ENCODE measurements around the gene RFLNA. TPM values are rescaled to one million over a fixed set of nuclear protein-coding genes. Genes with fewer than 3 reads are reported as not detected.

The RFLNA gene
- total and polyA plus RNA-seq, 2 donors (not counting 1 experiment from before 2014, with no cell fraction given): not detected

DNA sequence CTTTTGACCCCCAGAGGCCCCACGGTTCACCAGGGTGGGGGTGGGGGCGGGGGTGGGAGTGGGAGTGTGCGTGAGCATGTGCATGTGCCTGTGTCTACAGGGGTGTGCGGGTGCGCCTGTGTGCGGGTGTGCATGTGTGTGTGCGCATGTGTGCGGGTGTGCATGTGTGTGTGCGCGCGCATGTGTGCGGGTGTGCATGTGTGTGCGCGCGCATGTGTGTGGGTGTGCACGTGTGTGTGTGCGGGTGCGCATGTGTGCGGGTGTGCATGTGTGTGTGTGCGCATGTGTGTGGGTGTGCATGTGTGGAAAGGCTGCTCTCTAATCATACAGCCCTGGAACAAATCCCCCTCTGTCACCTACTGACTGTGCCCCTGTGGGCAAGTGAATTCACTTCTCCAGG is 38.8 kb downstream of the RFLNA start:
- H3K4me3 Mint-ChIP-seq: no peak overlapping the region
- H3K27me3 ChIP-seq (replicated peaks in 1 of 4; ENCODE audit: control extremely low read depth in 1 of 4, control insufficient read depth in 3 of 4, insufficient read depth in 4 of 4, low read length in 3 of 4): no peaks in the 10 kb centered on the region
- no peaks in the 10 kb centered on the region for H3K9me3 Mint-ChIP-seq (ENCODE audit: insufficient read depth)
- no peak for ATAC-seq (ENCODE audit: low read depth)
- no peaks in the 10 kb centered on the region for H3K9me3 ChIP-seq (ENCODE audit: control extremely low read depth in 1 of 3, control insufficient read depth in 2 of 3, insufficient read depth in 1 of 3, low read length in 2 of 3)
- no peak overlapping the region for H2AFZ ChIP-seq (ENCODE audit: insufficient read depth, low read depth, low read length, poor library complexity, severe bottlenecking)
- H3K4me3 ChIP-seq (ENCODE audit: control extremely low read depth in 1 of 5, extremely low read depth in 1 of 5, insufficient read depth in 1 of 5, low read depth in 2 of 5, low read length in 4 of 5): no peak overlapping the region
- no peaks in the 10 kb centered on the region for H4K20me1 ChIP-seq (ENCODE audit: control insufficient read depth, insufficient read depth, low read length, poor library complexity, severe bottlenecking)
- no peak overlapping the region for H3K4me2 ChIP-seq (replicated peaks; ENCODE audit: low read depth, low read length, poor library complexity, severe bottlenecking)
- H3K27ac ChIP-seq (ENCODE audit: low read length in 2 of 2): no peak overlapping the region
- no peak for DNase-seq
- H3K4me1 ChIP-seq (ENCODE audit: control insufficient read depth in 2 of 2, insufficient read depth in 2 of 2, low read length in 2 of 2): no peaks in the 10 kb centered on the region
- CTCF ChIA-PET: no interaction called here
- no peak for TF ChIP-seq EZH2 (IDR thresholded peaks at IDR 0.05; ENCODE audit: borderline replicate concordance, insufficient read depth, low read depth, low read length, poor library complexity, severe bottlenecking)
- TF ChIP-seq, protein P1, sequence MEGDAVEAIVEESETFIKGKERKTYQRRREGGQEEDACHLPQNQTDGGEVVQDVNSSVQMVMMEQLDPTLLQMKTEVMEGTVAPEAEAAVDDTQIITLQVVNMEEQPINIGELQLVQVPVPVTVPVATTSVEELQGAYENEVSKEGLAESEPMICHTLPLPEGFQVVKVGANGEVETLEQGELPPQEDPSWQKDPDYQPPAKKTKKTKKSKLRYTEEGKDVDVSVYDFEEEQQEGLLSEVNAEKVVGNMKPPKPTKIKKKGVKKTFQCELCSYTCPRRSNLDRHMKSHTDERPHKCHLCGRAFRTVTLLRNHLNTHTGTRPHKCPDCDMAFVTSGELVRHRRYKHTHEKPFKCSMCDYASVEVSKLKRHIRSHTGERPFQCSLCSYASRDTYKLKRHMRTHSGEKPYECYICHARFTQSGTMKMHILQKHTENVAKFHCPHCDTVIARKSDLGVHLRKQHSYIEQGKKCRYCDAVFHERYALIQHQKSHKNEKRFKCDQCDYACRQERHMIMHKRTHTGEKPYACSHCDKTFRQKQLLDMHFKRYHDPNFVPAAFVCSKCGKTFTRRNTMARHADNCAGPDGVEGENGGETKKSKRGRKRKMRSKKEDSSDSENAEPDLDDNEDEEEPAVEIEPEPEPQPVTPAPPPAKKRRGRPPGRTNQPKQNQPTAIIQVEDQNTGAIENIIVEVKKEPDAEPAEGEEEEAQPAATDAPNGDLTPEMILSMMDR (IDR thresholded peaks at IDR 0.05): no peak
- intact Hi-C loops (cut with micrococcal nuclease): no loop called here
- POLR2A ChIA-PET: no interaction called here
- no peak overlapping the region for H3K9ac ChIP-seq (ENCODE audit: low read length)
- no peaks in the 10 kb centered on the region for H3K4me1 Mint-ChIP-seq
- peaks cover 1 to 53% of the 10 kb centered on the region in 2 experiments for H3K36me3 ChIP-seq (replicated peaks in 1 of 2; ENCODE audit: control extremely low read depth in 1 of 2, control insufficient read depth in 1 of 2, extremely low read depth in 1 of 2, insufficient read depth in 2 of 2, low read length in 1 of 2)
- H3K27ac Mint-ChIP-seq: no peak overlapping the region
- H3K27me3 Mint-ChIP-seq: no peaks in the 10 kb centered on the region
- no peaks in the 10 kb centered on the region for H3K79me2 ChIP-seq (ENCODE audit: control insufficient read depth, insufficient read depth, low read length)
- WGBS (ENCODE audit: insufficient coverage): 81% methylated on average over 9 of the region's 20 CpGs

DNA sequence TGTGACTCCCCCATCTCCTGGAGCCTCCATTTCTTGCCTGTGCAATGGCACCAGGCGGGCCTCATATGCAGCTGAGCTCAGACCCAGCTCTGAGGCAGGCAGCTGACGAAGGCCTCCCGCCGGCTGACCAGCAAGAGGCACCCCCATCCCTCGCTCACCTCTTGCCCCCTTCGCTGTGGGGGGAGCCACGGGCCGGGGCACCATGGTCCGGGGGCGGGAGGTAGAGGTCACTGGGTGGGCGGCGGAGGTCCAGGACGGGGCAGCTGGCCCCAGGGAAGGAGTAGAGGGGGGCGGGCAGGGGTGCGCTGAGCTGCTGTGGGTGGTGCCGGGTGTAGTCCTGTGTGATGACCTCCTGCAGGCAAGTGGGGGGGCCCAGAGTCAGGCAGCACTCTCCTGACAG is 39.4 kb downstream of the RFLNA start:
- intact Hi-C loops (cut with micrococcal nuclease): no loop called here
- ATAC-seq (ENCODE audit: low read depth): no peak

More for the DNA sequence above, 39.4 kb downstream of the RFLNA start:
- no peak for DNase-seq
- no peaks in the 10 kb centered on the region for H4K20me1 ChIP-seq (ENCODE audit: control insufficient read depth, insufficient read depth, low read length, poor library complexity, severe bottlenecking)
- H3K4me3 Mint-ChIP-seq: no peak overlapping the region
- H3K9ac ChIP-seq (ENCODE audit: low read length): no peak overlapping the region
- no peaks in the 10 kb centered on the region for H3K9me3 ChIP-seq (ENCODE audit: control extremely low read depth in 1 of 3, control insufficient read depth in 2 of 3, insufficient read depth in 1 of 3, low read length in 2 of 3)
- H3K79me2 ChIP-seq (ENCODE audit: control insufficient read depth, insufficient read depth, low read length): no peaks in the 10 kb centered on the region
- no peak overlapping the region for H3K4me2 ChIP-seq (replicated peaks; ENCODE audit: low read depth, low read length, poor library complexity, severe bottlenecking)
- H3K36me3 ChIP-seq (replicated peaks in 1 of 2; ENCODE audit: control extremely low read depth in 1 of 2, control insufficient read depth in 1 of 2, extremely low read depth in 1 of 2, insufficient read depth in 2 of 2, low read length in 1 of 2): peaks cover 1 to 53% of the 10 kb centered on the region in 2 experiments
- ChIA-PET POLR2A (no interaction called here), CTCF (no interaction called here)
- H3K4me1 Mint-ChIP-seq: no peaks in the 10 kb centered on the region
- H2AFZ ChIP-seq (ENCODE audit: insufficient read depth, low read depth, low read length, poor library complexity, severe bottlenecking): no peak overlapping the region
- H3K27me3 Mint-ChIP-seq: no peaks in the 10 kb centered on the region
- no peaks in the 10 kb centered on the region for H3K9me3 Mint-ChIP-seq (ENCODE audit: insufficient read depth)
- TF ChIP-seq, protein P1 (IDR thresholded peaks at IDR 0.05): no peak
- TF ChIP-seq EZH2 (IDR thresholded peaks at IDR 0.05; ENCODE audit: borderline replicate concordance, insufficient read depth, low read depth, low read length, poor library complexity, severe bottlenecking): no peak
- no peaks in the 10 kb centered on the region for H3K27me3 ChIP-seq (replicated peaks in 1 of 4; ENCODE audit: control extremely low read depth in 1 of 4, control insufficient read depth in 3 of 4, insufficient read depth in 4 of 4, low read length in 3 of 4)
- H3K27ac Mint-ChIP-seq: no peak overlapping the region
- H3K4me3 ChIP-seq (ENCODE audit: control extremely low read depth in 1 of 5, extremely low read depth in 1 of 5, insufficient read depth in 1 of 5, low read depth in 2 of 5, low read length in 4 of 5): no peak overlapping the region
- no peaks in the 10 kb centered on the region for H3K4me1 ChIP-seq (ENCODE audit: control insufficient read depth in 2 of 2, insufficient read depth in 2 of 2, low read length in 2 of 2)
- H3K27ac ChIP-seq (ENCODE audit: low read length in 2 of 2): no peak overlapping the region
- whole genome bisulfite sequencing (ENCODE audit: insufficient coverage): 97% methylated on average over 16 of the region's 16 CpGs
